GM12878 (cell line): ENCODE results near the gene NUDT22.

Source experiments
- BACH1 ChIP-seq: fragments of 450-650 bp; IDR thresholded peaks from 2 replicates; pipeline ENCODE4 v1.6.1; 2017; ENCODE audit warnings: mild to moderate bottlenecking, borderline replicate concordance
- BHLHE40 ChIP-seq, 2 experiments: fragments of 450-650 bp in 1 of 2; IDR thresholded peaks; 2 replicates each; pipeline ENCODE4 v1.6.1; 2011 to 2017; ENCODE audit warnings: low read depth in 2 of 2, borderline replicate concordance in 1 of 2, improper control_type of control experiment in 1 of 2, low read length in 1 of 2, mild to moderate bottlenecking in 1 of 2
- CTCF ChIP-seq, 3 experiments: IDR thresholded peaks in 2 of 3; conservative IDR thresholded peaks in 1 of 3; 2 replicates each; pipeline ENCODE4 v1.5.1; 2011; ENCODE audit warnings: low read depth in 3 of 3, low read length in 3 of 3, mild to moderate bottlenecking in 3 of 3, control low read depth in 2 of 3, moderate library complexity in 2 of 3, inconsistent platforms in 1 of 3, mixed read lengths in 1 of 3; ENCODE audit not compliant: control insufficient read depth in 2 of 3, insufficient read depth in 1 of 3; ENCODE audit errors: extremely low read depth in 1 of 3
- EZH2 ChIP-seq: IDR thresholded peaks from 2 replicates; pipeline ENCODE4 v1.6.1; 2012; ENCODE audit warnings: low read depth, mild to moderate bottlenecking, control low read depth, inconsistent platforms, low read length, borderline replicate concordance; ENCODE audit not compliant: control insufficient read depth
- LARP7 ChIP-seq: fragments of 450-650 bp; IDR thresholded peaks from 2 replicates; pipeline ENCODE4 v1.6.1; 2017; ENCODE audit warnings: mild to moderate bottlenecking
- NRF1 ChIP-seq: conservative IDR thresholded peaks from 2 replicates; pipeline ENCODE4 v1.6.1; 2011; ENCODE audit warnings: mild to moderate bottlenecking, low read depth, low read length, improper control_type of control experiment
- PAX8 ChIP-seq: fragments of 450-650 bp; IDR thresholded peaks from 2 replicates; pipeline ENCODE4 v1.6.1; 2017; ENCODE audit warnings: mild to moderate bottlenecking, moderate library complexity
- POLR2A ChIP-seq: IDR thresholded peaks from 2 replicates; pipeline ENCODE4 v1.6.1; 2011; ENCODE audit warnings: low read depth, mild to moderate bottlenecking, low read length
- RAD21 ChIP-seq: IDR thresholded peaks from 2 replicates; pipeline ENCODE4 v1.6.1; 2011; ENCODE audit warnings: mild to moderate bottlenecking, low read depth, low read length, moderate library complexity; ENCODE audit not compliant: insufficient read depth
- RFX5 ChIP-seq: IDR thresholded peaks from 2 replicates; pipeline ENCODE4 v1.6.1; 2011; ENCODE audit warnings: low read depth, low read length, improper control_type of control experiment
- SIX5 ChIP-seq: IDR thresholded peaks from 2 replicates; pipeline ENCODE4 v1.6.1; 2011; ENCODE audit warnings: mild to moderate bottlenecking, low read depth, low read length, moderate library complexity; ENCODE audit not compliant: severe bottlenecking
- SPI1 ChIP-seq: IDR thresholded peaks from 2 replicates; pipeline ENCODE4 v1.6.1; 2011; ENCODE audit warnings: low read depth, mild to moderate bottlenecking, low read length, moderate library complexity, borderline replicate concordance; ENCODE audit not compliant: insufficient read depth
- SUZ12 ChIP-seq: fragments of 200-600 bp; sonication (generic); IDR thresholded peaks from one replicate; pipeline ENCODE4 v1.6.1; 2018; ENCODE audit warnings: antibody characterized with exemption, mild to moderate bottlenecking; ENCODE audit not compliant: unreplicated experiment
- TAF1 ChIP-seq: IDR thresholded peaks from 2 replicates; pipeline ENCODE4 v1.6.1; 2011; ENCODE audit warnings: mild to moderate bottlenecking, low read depth, low read length, borderline replicate concordance

- TF ChIP-seq CTCF (IDR thresholded peaks at IDR 0.05 in 2 of 3, conservative IDR thresholded peaks at IDR 0.05 in 1 of 3; ENCODE audit: control insufficient read depth in 2 of 3, extremely low read depth in 1 of 3, insufficient read depth in 1 of 3, low read depth in 3 of 3, low read length in 3 of 3) (no peak), BACH1 (no peak), PAX8 (no peak), NRF1 (no peak), TAF1 (no peak), RFX5 (no peak), POLR2A (no peak), SIX5 (no peak), EZH2 (no peak), LARP7 (no peak), SUZ12 (no peak), BHLHE40 (IDR thresholded peaks at IDR 0.05; ENCODE audit: borderline replicate concordance in 1 of 2, low read depth in 2 of 2, low read length in 1 of 2) (no peak), SPI1 (no peak), RAD21 (no peak)
Observed at GRCh38 chr11:64261556-64262080, 35.5 kb downstream of the NUDT22 start.
